ENCODE results near the gene SLC29A4. TPM values are rescaled to one million over a fixed set of nuclear protein-coding genes. Genes with fewer than 3 reads are reported as not detected.

SLC29A4 gene
- total and polyA plus RNA-seq, 2 of the 13 experiments (the other 11 are each of a cell fraction or from before 2014, with no cell fraction given): 29.7 to 31.7 TPM

GRCh38 chr7:5238500-5238899 is 44.2 kb upstream of the SLC29A4 start (continued):
- peak; percentile 45; the same call in 1 of the 2 replicates for TF ChIP-seq ZFP91 (CRISPR knock-in tag; IDR thresholded peaks at IDR 0.05; ENCODE audit: borderline replicate concordance)
- TF ChIP-seq, protein P1, sequence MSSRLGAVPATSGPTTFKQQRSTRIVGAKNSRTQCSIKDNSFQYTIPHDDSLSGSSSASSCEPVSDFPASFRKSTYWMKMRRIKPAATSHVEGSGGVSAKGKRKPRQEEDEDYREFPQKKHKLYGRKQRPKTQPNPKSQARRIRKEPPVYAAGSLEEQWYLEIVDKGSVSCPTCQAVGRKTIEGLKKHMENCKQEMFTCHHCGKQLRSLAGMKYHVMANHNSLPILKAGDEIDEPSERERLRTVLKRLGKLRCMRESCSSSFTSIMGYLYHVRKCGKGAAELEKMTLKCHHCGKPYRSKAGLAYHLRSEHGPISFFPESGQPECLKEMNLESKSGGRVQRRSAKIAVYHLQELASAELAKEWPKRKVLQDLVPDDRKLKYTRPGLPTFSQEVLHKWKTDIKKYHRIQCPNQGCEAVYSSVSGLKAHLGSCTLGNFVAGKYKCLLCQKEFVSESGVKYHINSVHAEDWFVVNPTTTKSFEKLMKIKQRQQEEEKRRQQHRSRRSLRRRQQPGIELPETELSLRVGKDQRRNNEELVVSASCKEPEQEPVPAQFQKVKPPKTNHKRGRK (CRISPR knock-in tag; IDR thresholded peaks at IDR 0.05): peak; percentile 28; the same call in 1 of the 2 replicates
- TF ChIP-seq TIGD3 (CRISPR knock-in tag; IDR thresholded peaks at IDR 0.05; ENCODE audit: borderline replicate concordance): no peak
- no peak for TF ChIP-seq ZBTB1 (CRISPR knock-in tag; IDR thresholded peaks at IDR 0.05; ENCODE audit: borderline replicate concordance)
- no peak for TF ChIP-seq DBP (CRISPR knock-in tag; IDR thresholded peaks at IDR 0.05; ENCODE audit: not compliant biosample characterization)
- TF ChIP-seq HNRNPL (IDR thresholded peaks at IDR 0.05; ENCODE audit: low read depth, low read length): no peak
- TF ChIP-seq MED8 (CRISPR knock-in tag; IDR thresholded peaks at IDR 0.05; ENCODE audit: insufficient replicate concordance): no peak
- TF ChIP-seq ATRX (CRISPR knock-in tag; IDR thresholded peaks at IDR 0.05; ENCODE audit: borderline replicate concordance): no peak
- TF ChIP-seq SMARCC2 (IDR thresholded peaks at IDR 0.05): no peak
- no peak for TF ChIP-seq ZNF703 (CRISPR knock-in tag; IDR thresholded peaks at IDR 0.05; ENCODE audit: borderline replicate concordance)
- no peak for TF ChIP-seq ZNF614 (CRISPR knock-in tag; IDR thresholded peaks at IDR 0.05; ENCODE audit: borderline replicate concordance)
- peak; percentile 73 for TF ChIP-seq HNF4G (IDR thresholded peaks at IDR 0.05; ENCODE audit: borderline replicate concordance, low read depth, low read length)
- TF ChIP-seq HNF4G (CRISPR knock-in tag; IDR thresholded peaks at IDR 0.05; ENCODE audit: borderline replicate concordance, low read depth): peak; percentile 88
- no peak for TF ChIP-seq NFIC (IDR thresholded peaks at IDR 0.05; ENCODE audit: low read length)
- TF ChIP-seq ZNF816 (CRISPR knock-in tag; IDR thresholded peaks at IDR 0.05; ENCODE audit: borderline replicate concordance): no peak
- no peak for TF ChIP-seq PRMT3 (CRISPR knock-in tag; IDR thresholded peaks at IDR 0.05; ENCODE audit: borderline replicate concordance, low read depth)
- TF ChIP-seq ZNF607 (CRISPR knock-in tag; IDR thresholded peaks at IDR 0.05; ENCODE audit: borderline replicate concordance): no peak
- TF ChIP-seq, protein P2, sequence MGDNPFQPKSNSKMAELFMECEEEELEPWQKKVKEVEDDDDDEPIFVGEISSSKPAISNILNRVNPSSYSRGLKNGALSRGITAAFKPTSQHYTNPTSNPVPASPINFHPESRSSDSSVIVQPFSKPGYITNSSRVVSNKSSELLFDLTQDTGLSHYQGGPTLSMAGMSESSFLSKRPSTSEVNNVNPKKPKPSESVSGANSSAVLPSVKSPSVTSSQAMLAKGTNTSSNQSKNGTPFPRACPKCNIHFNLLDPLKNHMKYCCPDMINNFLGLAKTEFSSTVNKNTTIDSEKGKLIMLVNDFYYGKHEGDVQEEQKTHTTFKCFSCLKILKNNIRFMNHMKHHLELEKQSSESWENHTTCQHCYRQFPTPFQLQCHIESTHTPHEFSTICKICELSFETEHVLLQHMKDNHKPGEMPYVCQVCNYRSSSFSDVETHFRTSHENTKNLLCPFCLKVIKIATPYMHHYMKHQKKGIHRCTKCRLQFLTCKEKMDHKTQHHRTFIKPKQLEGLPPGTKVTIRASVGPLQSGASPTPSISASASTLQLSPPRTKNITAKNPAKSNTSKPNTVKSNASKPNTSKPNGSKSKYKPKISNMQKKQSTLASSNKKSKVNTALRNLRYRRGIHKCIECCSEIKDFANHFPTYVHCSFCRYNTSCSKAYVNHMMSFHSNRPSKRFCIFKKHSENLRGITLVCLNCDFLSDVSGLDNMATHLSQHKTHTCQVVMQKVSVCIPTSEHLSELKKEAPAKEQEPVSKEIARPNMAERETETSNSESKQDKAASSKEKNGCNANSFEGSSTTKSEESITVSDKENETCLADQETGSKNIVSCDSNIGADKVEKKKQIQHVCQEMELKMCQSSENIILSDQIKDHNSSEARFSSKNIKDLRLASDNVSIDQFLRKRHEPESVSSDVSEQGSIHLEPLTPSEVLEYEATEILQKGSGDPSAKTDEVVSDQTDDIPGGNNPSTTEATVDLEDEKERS (CRISPR knock-in tag; IDR thresholded peaks at IDR 0.05): no peak
- no peak for TF ChIP-seq REPIN1 (CRISPR knock-in tag; IDR thresholded peaks at IDR 0.05; ENCODE audit: borderline replicate concordance, low read depth)
- TF ChIP-seq SNAPC5 (CRISPR knock-in tag; IDR thresholded peaks at IDR 0.05; ENCODE audit: borderline replicate concordance): no peak
